ENCODE data around the gene G6PC3. TPM values are rescaled to one million over a fixed set of nuclear protein-coding genes. Genes with fewer than 3 reads are reported as not detected.

G6PC3 gene
- total and polyA plus RNA-seq, 8 donors, result 47.3 to 64.9 (median 51.6) TPM

DNA sequence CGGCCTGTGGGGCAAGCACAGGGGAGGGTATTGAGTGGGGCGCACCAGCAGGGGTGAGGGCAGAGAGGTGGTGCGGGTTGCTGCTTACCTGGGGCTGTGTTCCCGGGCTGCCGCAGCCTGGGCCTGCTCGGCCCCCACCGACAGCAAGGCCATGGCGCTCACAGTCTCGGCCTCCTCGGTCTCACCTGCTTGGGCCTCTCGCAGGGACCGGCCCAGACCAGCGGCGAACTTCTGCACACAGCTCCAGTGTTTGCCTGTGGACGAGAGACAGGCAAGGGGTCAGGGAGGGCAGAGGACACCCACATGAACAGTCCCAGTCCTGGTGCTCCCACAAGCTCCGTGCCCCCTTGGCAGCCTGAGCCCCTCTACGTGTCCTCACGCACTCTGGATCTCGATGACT, 7.9 kb downstream of the G6PC3 start:
- Histone ChIP-seq H3K36me3 (peaks cover 0 to 95% of the 10 kb centered on the region in 2 donors), H3K4me1 (peaks cover 0 to 21% of the 10 kb centered on the region in 2 donors), H3K27ac (peak overlapping the region in 1 of 2 donors; percentile 65), H3K27me3 (no peaks in the 10 kb centered on the region), H3K4me3 (no peak overlapping the region), H3K9me3 (no peaks in the 10 kb centered on the region)
- intact Hi-C loops (cut with DNase I), result no loop called here
- TF ChIP-seq, protein P1, sequence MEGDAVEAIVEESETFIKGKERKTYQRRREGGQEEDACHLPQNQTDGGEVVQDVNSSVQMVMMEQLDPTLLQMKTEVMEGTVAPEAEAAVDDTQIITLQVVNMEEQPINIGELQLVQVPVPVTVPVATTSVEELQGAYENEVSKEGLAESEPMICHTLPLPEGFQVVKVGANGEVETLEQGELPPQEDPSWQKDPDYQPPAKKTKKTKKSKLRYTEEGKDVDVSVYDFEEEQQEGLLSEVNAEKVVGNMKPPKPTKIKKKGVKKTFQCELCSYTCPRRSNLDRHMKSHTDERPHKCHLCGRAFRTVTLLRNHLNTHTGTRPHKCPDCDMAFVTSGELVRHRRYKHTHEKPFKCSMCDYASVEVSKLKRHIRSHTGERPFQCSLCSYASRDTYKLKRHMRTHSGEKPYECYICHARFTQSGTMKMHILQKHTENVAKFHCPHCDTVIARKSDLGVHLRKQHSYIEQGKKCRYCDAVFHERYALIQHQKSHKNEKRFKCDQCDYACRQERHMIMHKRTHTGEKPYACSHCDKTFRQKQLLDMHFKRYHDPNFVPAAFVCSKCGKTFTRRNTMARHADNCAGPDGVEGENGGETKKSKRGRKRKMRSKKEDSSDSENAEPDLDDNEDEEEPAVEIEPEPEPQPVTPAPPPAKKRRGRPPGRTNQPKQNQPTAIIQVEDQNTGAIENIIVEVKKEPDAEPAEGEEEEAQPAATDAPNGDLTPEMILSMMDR (IDR thresholded peaks at IDR 0.05), result no peak
- no peak for DNase-seq
- no peak for ATAC-seq

DNA sequence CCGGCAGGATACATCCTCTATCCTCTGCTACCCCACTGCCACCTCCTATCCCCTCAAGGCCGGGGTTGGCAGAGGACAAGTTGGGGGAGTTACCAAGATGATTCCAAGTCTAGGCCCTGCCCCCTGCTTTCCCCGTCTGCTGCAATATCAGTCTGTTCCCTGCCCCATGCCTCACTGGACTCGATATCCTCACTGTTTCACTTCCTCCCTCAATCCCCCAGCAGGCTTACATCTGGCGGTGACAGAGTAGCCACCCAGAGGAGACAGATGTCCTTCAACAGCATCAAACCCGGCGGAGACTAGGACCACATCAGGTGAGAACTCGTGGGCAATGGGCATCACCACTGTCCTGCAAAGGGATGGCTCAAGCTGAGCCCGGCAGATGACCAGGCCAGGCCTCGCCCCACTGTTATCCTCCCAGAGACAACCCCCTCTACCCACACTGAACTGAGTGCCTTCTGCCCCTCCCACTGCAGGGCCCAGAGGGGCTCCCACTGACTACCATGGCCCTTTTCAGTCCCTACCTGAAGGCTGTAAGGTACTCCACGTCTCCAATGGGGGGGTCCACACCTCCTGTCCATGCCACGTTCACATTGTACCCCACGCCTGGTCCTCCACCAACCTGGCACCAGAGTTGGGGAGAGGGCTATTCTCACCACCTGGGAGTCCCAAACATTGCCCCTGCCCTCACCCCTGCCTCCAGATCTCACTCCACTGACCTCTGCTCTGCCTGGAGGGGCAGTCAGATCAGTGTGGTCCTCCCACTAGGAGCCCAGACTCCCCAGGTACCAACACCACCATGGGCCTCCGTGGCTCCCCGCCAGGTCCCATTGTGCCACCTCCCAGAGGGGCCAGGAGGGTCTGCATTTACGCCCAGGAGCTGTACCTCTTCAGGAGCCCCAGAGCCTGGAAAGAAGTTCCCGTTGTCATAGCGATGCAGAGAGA, 9.6 kb downstream of the G6PC3 start:
- ATAC-seq, result no peak
- Histone ChIP-seq H3K27me3 (no peaks in the 10 kb centered on the region), H3K36me3 (peaks cover 0 to 99% of the 10 kb centered on the region in 2 donors), H3K4me1 (peaks cover 0 to 21% of the 10 kb centered on the region in 2 donors), H3K27ac (no peak overlapping the region), H3K4me3 (no peak overlapping the region), H3K9me3 (no peaks in the 10 kb centered on the region)
- TF ChIP-seq, protein P1 (IDR thresholded peaks at IDR 0.05), result no peak
- intact Hi-C loops (cut with DNase I), result no loop called here
- DNase-seq, result no peak

DNA sequence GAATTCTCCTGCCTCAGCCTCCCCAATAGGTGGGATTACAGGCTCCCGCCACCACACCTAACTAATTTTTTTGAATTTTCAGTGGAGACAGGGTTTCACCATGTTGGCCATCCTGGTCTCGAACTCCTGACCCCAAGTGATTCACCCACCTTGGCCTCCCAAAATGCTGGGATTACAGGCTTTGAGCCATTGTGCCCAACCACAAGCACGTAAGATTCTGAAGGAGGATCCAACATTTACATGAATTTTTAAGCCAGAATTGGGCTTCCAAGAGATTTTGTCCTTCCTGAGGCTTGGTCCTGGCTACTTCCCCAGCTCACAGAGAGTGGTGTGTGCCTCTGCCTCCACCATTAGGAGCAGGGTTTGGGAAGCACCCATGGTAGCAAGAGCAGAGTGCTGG, 11.1 kb downstream of the G6PC3 start:
- H3K27me3 ChIP-seq, result no peaks in the 10 kb centered on the region
- H3K4me1 ChIP-seq, result peaks cover 0 to 20% of the 10 kb centered on the region in 2 donors
- ATAC-seq (no peak), DNase-seq (no peak)
- intact Hi-C loops (cut with DNase I), result no loop called here
- peaks cover 0 to 94% of the 10 kb centered on the region in 2 donors for H3K36me3 ChIP-seq
- H3K9me3 ChIP-seq, result no peaks in the 10 kb centered on the region
- H3K27ac ChIP-seq, result no peak overlapping the region
- no peak overlapping the region for H3K4me3 ChIP-seq
- TF ChIP-seq, protein P1 (IDR thresholded peaks at IDR 0.05), result no peak

DNA sequence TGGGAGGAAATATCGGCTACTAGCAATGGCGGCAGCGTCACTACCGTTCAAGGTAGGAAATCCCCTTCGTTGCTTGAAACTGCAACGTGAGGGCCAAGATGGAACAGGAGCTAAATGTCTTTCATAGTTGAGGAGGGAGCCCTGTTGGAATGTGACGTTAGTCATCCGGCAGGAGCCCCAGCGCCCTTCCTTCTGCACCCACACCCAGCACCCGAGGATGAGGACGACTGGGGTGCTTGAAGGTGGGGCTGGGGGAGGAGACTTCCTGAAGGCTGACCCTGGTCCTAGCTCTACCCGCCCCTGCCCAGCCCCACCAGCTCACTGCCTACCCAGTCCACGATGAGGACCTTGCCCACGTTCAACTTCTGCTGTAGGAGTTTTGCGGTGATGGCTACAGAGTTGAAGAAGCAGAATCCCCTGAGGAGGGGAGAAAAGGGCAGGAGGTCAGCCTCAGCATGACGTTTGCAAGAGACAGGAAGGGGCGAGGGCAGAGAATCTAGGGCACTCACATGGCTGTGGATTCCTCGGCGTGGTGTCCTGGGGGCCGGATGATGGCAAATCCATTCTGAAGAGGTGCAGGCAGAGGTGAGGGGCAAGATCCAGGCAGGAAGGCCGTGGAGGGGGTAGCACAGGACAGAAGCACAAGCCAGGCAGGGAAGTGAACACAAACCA, 11.9 kb downstream of the G6PC3 start:
- DNase-seq (no peak), ATAC-seq (no peak)
- no peak overlapping the region for H3K27ac ChIP-seq
- intact Hi-C loops (cut with DNase I), result no loop called here
- no peak overlapping the region for H3K4me3 ChIP-seq
- H3K36me3 ChIP-seq, result peaks cover 0 to 92% of the 10 kb centered on the region in 2 donors
- no peaks in the 10 kb centered on the region for H3K9me3 ChIP-seq
- peaks cover 0 to 14% of the 10 kb centered on the region in 2 donors for H3K4me1 ChIP-seq
- TF ChIP-seq, protein P1 (IDR thresholded peaks at IDR 0.05), result no peak
- H3K27me3 ChIP-seq, result no peaks in the 10 kb centered on the region

DNA sequence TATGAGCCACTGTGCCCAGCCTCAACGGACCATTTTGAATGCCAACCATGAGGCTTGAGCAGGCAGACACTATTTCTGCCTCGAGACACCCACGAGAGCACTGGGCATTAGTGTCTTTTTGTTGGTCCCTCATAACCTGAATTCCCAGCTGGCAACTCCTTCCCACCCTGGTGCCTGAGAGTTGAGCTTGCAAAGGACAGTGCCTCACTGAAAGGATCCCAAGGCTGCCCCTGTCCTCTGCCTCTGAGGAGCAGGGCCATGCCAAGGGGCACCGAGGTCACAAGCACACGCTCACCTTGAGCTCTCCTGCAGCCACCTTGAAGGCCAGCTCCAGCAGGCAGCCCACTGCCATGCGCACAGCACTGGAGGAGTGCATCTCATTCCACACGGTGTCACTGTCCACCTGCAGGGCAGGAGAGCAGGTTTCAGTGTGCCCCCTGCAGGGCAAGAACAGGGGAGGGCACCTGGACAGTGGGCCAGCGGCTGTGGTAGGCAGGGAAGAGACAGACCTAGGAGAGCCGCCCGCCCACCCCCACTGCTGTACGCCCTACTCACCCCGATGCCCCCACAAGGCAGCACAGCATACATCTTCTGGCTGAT, 12.8 kb downstream of the G6PC3 start:
- Histone ChIP-seq H3K36me3 (peaks cover 0 to 92% of the 10 kb centered on the region in 2 donors), H3K27ac (no peak overlapping the region), H3K27me3 (no peaks in the 10 kb centered on the region), H3K9me3 (no peaks in the 10 kb centered on the region), H3K4me1 (peaks cover 0 to 4% of the 10 kb centered on the region in 2 donors), H3K4me3 (no peak overlapping the region)
- intact Hi-C loops (cut with DNase I), result no loop called here
- TF ChIP-seq, protein P1 (IDR thresholded peaks at IDR 0.05), result no peak
- ATAC-seq (no peak), DNase-seq (no peak)
